ENCODE measurements around the gene SEMA3C.

Gene SEMA3C

GRCh38 chr7:80773787-80774508, 144.9 kb downstream of the SEMA3C start:
- no peak for DNase-seq

- DNase-seq, result no peak
These were observed 146.4 kb downstream of the SEMA3C start for GRCh38 chr7:80772347-80772993.

- DNase-seq, result no peak
These were observed 147.3 kb downstream of the SEMA3C start for GRCh38 chr7:80771523-80771922.

- DNase-seq, result no peak
These were observed 148.2 kb downstream of the SEMA3C start for GRCh38 chr7:80770675-80771081.

- no peak for DNase-seq
These were observed 148.8 kb downstream of the SEMA3C start for GRCh38 chr7:80770061-80770460.

- DNase-seq, result no peak
These were observed 150.1 kb downstream of the SEMA3C start for GRCh38 chr7:80768756-80769155.

GRCh38 chr7:80767654-80768053, 151.2 kb downstream of the SEMA3C start:
- DNase-seq, result no peak

- no peak for DNase-seq
These were observed 152.1 kb downstream of the SEMA3C start for GRCh38 chr7:80766724-80767123.

- no peak for DNase-seq
These were observed 154.7 kb downstream of the SEMA3C start for GRCh38 chr7:80764132-80764531.

- no peak for DNase-seq
These were observed 155.1 kb downstream of the SEMA3C start for GRCh38 chr7:80763704-80764103.

GRCh38 chr7:80763289-80763688, 155.6 kb downstream of the SEMA3C start:
- no peak for DNase-seq

- no peak for DNase-seq
These were observed 158.6 kb downstream of the SEMA3C start for GRCh38 chr7:80760292-80760691.

GRCh38 chr7:80752954-80753690, 165.7 kb downstream of the SEMA3C start:
- no peak for DNase-seq

GRCh38 chr7:80749270-80749669, 169.6 kb downstream of the SEMA3C start:
- DNase-seq, result no peak

- no peak for DNase-seq
These were observed 170.3 kb downstream of the SEMA3C start for GRCh38 chr7:80748363-80749042.

GRCh38 chr7:80740778-80741545, 177.9 kb downstream of the SEMA3C start:
- no peak for DNase-seq

GRCh38 chr7:80736371-80737125, 182.3 kb downstream of the SEMA3C start:
- DNase-seq, result no peak

GRCh38 chr7:80735330-80735729, 183.5 kb downstream of the SEMA3C start:
- no peak for DNase-seq

- no peak for DNase-seq
These were observed 184.8 kb downstream of the SEMA3C start for GRCh38 chr7:80734011-80734410.

GRCh38 chr7:80733333-80733915, 185.4 kb downstream of the SEMA3C start:
- DNase-seq, result no peak

- no peak for DNase-seq
These were observed 186.2 kb downstream of the SEMA3C start for GRCh38 chr7:80732630-80733029.
